M059J (cell line): Measurements from ENCODE around the gene URAD. TPM values are rescaled to one million over a fixed set of nuclear protein-coding genes. Genes with fewer than 3 reads are reported as not detected.

Experiments
- DNase-seq: peaks from one replicate; pipeline ENCODE4 v3.0.0-alpha.2; 2012; ENCODE audit warnings: low read depth
- total RNA-seq: library from RNA; depleted of rRNA; stranded (reverse); fragments of >200 nt; shearing (Covaris generic); gene quantifications from 2 replicates; pipeline ENCODE4 v1.2.3, GENCODE V29; 2014; rRNA removed

Gene URAD
- total RNA-seq, 1 experiment from 2014 or later, result not detected

- no peak for DNase-seq
Measured at GRCh38 chr13:27956576-27957300, 31.8 kb downstream of the URAD start.

GRCh38 chr13:27955014-27955591 is 33.4 kb downstream of the URAD start:
- DNase-seq, result no peak

- no peak for DNase-seq
Measured at GRCh38 chr13:27954406-27954851, 34.1 kb downstream of the URAD start.

- peak; percentile 53 for DNase-seq
Measured at GRCh38 chr13:27953676-27954405, 34.7 kb downstream of the URAD start.

- DNase-seq, result no peak
Measured at GRCh38 chr13:27952876-27953675, 35.4 kb downstream of the URAD start.

GRCh38 chr13:27942972-27943371 is 45.5 kb downstream of the URAD start:
- no peak for DNase-seq

GRCh38 chr13:27933580-27934328 is 54.7 kb downstream of the URAD start:
- no peak for DNase-seq

- no peak for DNase-seq
Measured at GRCh38 chr13:27933118-27933517, 55.4 kb downstream of the URAD start.

GRCh38 chr13:27929868-27930267 is 58.6 kb downstream of the URAD start:
- DNase-seq, result no peak

- no peak for DNase-seq
Measured at GRCh38 chr13:27928805-27929753, 59.4 kb downstream of the URAD start.

- no peak for DNase-seq
Measured at GRCh38 chr13:27928353-27928804, 60.1 kb downstream of the URAD start.

Other genes starting within 250 kb of the URAD start
- not detected in 2 replicates for gene GSX1, start 196.2 kb downstream of the URAD start, total RNA-seq
- gene PDX1, start 68.7 kb downstream of the URAD start, total RNA-seq, result not detected in 2 replicates
- not detected in 2 replicates for gene CDX2, start 19.4 kb downstream of the URAD start, total RNA-seq
- gene FLT3, start 111.9 kb upstream of the URAD start, total RNA-seq, result 0.12 TPM in 1 of 2 replicates, not detected in the other
- 7.9 and 12.9 TPM in 2 replicates for gene PAN3, start 149.9 kb upstream of the URAD start, total RNA-seq